GM21619 (cell line): Measurements from ENCODE around the gene DENND4C.
A peak's percentile ranks its signal among the peaks of the same experiment; 100 is the strongest.
"Not testable (repeated sequence)": the region's sequence is repeated elsewhere in the genome, so short reads cannot be mapped to it uniquely, and the experiment has no call there.

Experiments
- ATAC-seq: cut with Tn5 transposase; IDR thresholded peaks from one replicate; pipeline ENCODE4 v1.9.1; 2021; ENCODE audit not compliant: unreplicated experiment

Gene DENND4C

DNA sequence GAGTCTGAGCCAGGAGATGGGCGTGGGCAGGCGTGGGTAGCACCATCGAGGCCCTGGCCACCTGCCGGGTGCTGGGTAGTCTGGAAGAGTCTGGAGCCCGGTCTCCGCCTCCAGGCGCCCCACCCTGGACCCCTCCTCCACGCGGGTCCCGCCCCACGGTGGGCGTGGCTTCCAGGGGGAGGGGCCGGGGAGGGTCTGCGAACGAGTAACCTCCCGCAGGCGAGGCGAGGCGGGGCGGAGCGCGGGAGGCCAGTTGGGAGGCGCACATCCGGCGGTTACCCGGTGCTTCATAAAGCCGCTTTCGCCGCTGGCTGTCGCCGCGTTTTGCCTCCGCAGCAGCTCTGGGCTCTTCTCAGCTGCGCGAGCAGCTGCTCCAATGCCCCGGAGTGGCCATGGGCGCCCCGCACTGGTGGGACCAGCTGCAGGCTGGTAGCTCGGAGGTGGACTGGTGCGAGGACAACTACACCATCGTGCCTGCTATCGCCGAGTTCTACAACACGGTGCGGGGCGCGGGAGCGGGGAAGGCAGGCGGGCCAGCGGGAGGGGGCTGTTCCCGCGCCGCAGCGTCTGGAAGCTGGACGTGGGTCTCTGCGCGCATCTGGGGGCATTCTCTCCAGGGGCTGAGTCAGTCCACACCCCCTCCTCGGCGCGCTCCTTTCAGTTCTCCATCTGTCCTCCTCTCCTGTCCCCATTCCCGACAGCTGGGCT lies 178.4 kb downstream of the DENND4C start, which contains the start of gene ACER2:
ACER2 (plus strand) TSS at position 317 of the 708 bp plus-strand sequence; CDS start at position 393, 76 bp downstream.
- ATAC-seq = peak; percentile 90

DNA sequence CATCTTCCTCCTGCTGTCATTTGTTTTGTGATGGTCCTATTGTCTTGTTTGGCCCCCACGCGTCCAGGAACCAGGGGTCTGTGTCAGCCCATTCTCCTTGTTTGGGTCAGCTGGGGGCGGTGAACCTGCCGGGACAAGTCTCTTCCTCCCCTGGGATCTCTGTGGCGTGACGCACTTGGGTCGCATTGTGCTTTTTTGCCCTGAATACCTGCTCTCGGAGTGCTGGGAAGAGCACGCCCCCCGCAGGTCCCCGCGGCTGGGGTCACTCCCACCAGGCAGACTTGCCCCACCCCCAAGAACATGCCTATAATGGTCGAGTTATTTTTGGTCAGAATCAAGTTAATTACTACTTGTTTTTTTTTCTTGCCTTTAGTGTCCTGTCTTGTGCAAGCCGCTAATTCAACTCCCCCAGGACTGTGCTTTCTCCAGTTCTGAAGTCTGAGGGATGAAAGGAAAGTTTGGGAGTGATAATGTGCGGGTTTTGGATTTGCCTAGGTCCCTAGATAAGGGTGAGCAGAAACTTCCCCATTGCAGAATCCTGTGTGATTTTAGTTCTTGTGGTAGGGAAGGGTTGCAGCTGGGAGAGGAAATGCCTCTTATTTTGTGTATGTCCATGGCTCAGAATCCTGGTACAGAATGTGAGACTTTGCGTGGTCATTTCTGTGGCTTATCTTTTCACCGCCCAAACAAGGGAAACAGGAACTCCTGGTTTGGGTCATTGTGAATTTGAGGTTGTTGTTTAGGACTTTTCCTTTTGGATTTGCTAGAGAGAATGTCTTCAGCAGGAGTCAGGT lies 179.1 kb downstream of the DENND4C start:
- peak; percentile 13 for ATAC-seq

DNA sequence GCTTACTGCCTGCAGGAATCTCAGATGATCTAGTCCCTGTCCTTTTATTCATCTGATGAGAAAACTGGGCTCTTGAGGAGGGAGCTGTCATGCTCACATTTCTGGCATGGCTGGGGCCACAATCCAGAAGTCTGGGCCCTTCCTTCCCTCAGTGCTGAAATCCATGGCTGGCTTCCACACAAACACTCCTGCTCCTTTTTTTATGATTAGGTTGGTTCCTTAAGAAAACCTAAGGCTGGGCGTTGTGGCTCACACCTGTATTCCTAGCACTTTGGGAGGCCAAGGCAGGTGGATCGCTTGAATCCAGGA lies 179.7 kb downstream of the DENND4C start:
- no peak for ATAC-seq

DNA sequence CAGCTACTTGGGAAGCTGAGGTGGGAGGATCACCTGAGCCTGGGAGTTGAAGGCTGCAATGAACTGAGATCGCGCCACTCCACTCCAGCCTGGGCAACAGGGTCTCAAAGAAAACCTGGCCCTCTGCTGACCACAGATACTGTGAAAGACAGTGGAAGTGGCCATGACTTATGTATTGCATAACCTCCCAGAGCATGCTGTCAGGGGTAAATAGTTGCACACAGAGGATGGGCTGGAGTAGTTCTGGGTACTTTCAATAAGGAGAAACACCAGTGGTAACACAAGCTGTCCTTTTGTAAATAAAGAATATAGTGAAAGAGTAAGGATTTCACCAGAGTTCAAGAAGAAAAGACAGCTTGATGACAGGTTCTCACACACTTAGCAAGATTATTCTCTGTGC lies 180.1 kb downstream of the DENND4C start:
- ATAC-seq = no peak

DNA sequence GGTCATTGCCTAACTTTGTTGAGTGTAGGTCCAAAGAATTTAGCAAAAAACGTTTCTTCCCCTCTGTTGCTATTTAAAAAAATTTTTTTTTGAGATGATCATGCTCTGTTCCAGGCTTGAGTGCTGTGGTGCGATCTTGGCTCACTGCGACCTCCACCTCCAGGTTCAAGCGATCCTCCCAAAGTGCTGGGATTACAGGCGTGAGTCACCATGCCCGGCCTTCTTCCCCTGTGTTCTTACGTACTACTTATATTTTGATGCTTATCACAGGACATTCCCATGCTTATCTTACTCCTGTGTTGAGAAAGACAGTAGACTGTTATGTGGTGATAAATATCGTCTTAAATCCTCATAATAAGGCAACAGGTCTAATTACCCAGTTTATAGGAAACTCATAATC lies 180.8 kb downstream of the DENND4C start:
- no peak for ATAC-seq

DNA sequence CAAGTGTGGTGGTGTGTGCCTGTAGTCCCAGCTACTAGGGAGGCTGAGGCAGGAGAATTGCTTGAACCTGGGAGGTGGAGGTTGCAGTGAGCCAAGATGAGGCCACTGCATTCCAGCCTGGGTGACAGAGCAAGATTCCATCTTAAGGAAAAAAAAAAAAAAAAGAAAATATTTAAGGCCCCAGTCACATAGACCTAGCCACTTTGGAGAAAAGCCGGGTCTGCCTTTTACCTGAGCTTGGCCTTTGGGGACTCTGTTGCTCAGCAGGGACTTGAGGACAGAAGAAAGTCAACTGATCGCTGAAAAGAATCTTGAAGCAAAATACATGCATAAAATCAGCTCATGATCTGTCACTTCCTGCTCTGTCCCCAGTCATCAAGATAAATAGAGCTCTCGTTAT lies 183.0 kb downstream of the DENND4C start:
- ATAC-seq = not testable (repeated sequence)

DNA sequence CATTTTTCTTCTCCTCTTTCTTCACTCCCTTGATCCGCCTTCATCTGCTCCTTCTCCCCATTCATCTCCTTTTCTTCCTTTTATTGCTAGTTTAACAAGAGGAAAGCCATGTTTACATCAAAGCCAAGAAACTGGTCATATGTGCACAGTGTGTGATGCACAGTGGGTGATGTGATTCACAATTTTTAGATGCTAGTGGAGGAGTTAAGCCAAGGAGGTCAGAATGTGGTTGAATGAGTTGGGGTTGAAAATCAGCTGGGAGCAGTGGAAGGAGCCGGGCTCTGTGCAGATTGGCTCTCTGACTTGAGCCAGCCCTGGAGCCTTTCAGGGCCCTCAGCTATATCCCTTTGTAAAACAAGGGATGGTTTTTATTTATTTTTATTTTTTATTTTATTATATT lies 185.7 kb downstream of the DENND4C start:
- ATAC-seq = no peak

DNA sequence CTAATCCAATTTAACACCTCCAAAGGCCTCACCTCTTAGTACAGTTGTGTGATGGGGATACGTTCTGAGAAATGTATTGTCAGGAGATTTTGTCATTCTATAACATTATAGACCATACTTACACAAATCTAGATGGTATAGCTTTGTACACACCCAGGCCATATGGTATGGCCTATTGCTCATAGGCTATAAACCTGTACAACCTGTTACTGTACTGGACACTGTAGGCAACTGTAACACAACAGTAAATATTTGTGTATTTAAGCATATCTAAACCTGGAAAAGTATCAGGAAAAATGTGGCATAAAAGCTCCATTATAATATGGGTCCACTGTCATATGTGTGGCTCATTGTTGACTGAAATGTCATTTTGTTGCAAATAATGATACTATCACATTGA lies 190.4 kb downstream of the DENND4C start:
- no peak for ATAC-seq
